HG02885 (cell line): ENCODE measurements around the gene TCFL5.
"Not testable (repeated sequence)": the region's sequence is repeated elsewhere in the genome, so short reads cannot be mapped to it uniquely, and the experiment has no call there.

ENCODE experiments used
- ATAC-seq: cut with Tn5 transposase; IDR thresholded peaks from one replicate; pipeline ENCODE4 v1.9.1; 2021; ENCODE audit warnings: mild to moderate bottlenecking; ENCODE audit not compliant: unreplicated experiment, poor library complexity

TCFL5 gene

DNA sequence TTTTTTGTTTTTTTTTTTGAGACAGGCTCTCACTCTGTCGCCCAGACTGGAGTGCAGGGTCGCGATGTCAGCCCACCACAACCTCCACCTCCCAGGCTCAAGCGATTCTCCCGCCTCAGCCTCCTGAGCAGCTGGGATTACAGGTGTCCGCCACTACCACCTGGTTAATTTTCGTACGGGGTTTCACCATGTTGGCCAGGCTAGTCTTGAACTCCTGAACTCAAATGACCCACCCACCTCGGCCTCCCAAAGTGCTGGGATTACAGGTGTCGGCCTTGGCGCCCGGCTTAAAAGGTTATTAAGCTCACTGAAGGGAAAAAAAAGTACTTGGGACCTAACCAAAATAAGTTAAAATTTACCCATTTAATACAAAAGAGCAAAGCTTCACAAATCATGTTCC is 1.9 kb downstream of the TCFL5 start:
- no peak for ATAC-seq

GRCh38 chr20:62858058-62858830 is 3.4 kb downstream of the TCFL5 start:
- no peak for ATAC-seq

DNA sequence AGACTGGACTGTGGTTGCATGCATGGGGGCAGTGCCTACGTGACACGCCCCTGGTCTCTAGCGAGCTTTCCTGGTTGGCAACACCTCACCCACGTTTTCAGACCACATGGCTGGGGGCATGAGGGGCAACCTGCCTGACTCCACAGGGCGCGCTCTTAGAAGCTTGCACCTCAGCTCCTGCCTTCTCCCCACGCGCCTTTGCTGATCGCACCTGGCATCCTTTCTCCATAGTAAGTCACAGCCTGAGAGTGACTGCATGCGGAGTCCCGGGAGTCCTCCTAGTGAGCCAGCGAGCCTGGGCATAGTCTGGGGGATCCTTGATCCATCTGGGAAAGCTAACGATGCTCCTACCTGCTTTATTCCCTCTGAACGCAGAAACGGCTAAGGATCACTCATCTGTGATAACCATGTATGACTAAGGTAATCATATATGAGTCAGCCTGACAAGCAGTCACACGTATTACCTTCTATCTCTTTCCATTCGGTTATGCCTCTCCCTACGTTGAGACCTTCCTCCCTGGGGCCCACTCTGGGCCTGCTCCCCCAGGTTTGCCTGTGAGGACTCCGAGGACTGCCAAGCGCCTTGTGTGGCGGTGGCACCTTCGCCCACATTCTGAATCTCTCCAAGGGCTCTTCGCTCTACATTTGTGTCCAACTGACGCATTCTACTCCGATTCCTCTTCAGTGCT is 4.5 kb downstream of the TCFL5 start:
- ATAC-seq: no peak

DNA sequence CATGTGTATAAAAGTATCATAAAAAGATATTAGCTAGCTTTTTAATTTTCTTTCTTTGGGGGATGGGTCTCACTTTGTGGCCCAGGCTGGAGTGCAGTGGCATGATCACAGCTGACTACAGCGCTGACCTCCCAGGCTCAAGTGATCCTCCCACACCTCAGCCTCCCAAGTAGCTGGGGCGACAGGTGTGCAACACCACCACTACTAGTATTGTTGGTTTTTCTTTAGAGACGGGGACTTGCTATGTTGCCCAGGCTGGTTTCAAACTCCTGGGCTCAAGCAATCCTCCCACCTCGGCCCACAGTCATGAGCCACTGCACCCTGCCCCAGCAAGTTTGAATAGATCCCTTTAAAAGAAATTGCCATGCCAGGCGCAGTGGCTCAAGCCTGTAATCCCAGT is 6.5 kb downstream of the TCFL5 start:
- no peak for ATAC-seq

GRCh38 chr20:62854121-62854520 is 7.5 kb downstream of the TCFL5 start:
- ATAC-seq: no peak

DNA sequence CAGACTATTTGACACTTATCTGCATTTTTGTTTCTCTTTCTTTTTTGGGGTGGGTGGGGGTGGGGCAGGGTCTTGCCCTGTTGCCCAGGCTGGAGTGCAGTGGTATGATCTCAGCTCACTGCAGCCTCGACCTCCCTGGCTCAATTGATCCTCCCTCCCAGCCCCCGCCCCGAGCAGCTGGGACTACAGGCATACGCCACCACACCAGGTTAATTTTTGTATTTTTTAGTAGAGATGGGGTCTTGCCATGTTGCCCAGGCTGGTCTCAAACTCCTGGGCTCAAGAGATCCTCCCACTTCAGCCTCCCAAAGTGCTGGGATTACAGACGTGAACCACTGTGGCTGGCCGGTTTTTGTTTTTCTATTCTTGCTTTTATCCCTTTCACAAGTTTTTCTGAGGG is 8.3 kb downstream of the TCFL5 start:
- ATAC-seq: not testable (repeated sequence)

- no peak for ATAC-seq
Measured at GRCh38 chr20:62852841-62853240, 8.8 kb downstream of the TCFL5 start.

GRCh38 chr20:62852196-62852595 is 9.4 kb downstream of the TCFL5 start:
- ATAC-seq: no peak

GRCh38 chr20:62850333-62850974 is 11.2 kb downstream of the TCFL5 start:
- ATAC-seq: no peak

- ATAC-seq: no peak
Measured at GRCh38 chr20:62849431-62849830, 12.2 kb downstream of the TCFL5 start.

DNA sequence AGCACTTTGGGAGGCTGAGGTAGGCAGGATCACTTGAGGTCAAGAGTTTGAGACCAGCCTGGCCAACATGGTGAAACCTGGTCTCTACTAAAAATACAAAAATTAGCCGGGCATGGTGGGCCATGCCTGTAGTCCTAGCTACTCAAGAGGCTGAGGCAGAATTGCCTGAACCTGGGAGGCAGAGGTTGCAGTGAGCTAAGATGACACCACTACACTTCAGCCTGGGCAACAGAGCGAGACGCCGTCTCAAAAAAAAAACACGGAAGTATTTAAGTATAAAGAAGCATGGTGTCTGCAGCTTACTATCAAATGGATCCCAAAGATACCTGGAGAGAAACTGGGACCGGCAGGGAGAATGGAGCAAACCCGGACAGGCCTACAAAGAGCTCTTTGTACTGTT is 12.7 kb downstream of the TCFL5 start:
- ATAC-seq: not testable (repeated sequence)

GRCh38 chr20:62846166-62846890 is 15.3 kb downstream of the TCFL5 start:
- no peak for ATAC-seq

- ATAC-seq: no peak
Measured at GRCh38 chr20:62845416-62846160, 16.0 kb downstream of the TCFL5 start.

GRCh38 chr20:62844182-62844581 is 17.4 kb downstream of the TCFL5 start:
- ATAC-seq: no peak

- no peak for ATAC-seq
Measured at GRCh38 chr20:62843656-62844055, 18.0 kb downstream of the TCFL5 start.

- ATAC-seq: no peak
Measured at GRCh38 chr20:62841705-62842212, 19.9 kb downstream of the TCFL5 start.

GRCh38 chr20:62840244-62841197 is 21.1 kb downstream of the TCFL5 start:
- no peak for ATAC-seq

GRCh38 chr20:62839816-62840215 is 21.8 kb downstream of the TCFL5 start:
- ATAC-seq: no peak

DNA sequence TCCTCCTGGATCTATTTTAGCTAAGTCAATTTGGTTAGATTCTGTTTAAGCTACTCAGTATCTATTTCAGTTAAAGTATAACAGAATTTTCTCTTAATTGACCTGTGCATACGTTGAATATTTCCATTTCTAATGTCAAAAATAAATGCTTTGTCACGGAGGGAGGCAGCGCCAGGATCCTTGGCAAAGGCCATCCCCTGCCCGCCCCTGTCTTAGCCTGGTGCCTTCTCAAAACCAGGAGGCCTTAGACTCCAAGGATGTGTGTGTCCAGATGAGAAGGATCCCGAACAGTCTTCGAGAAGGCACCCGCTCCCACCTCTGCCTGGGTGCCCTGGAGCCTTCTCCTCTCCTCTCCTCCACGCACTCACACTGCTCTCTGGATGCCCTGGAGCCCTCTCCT is 22.4 kb downstream of the TCFL5 start:
- no peak for ATAC-seq
